RWPE2 (cell line): ENCODE data around the gene SLC6A9.

Experiments
- ATAC-seq: fragments of 200-7000 bp; cut with Tn5 transposase; 3 replicates; pipeline ENCODE4 v1.9.1; 2021; ENCODE audit warnings: low read depth
- DNase-seq: peaks from one replicate; pipeline ENCODE4 v3.0.0-alpha.2; 2020; ENCODE audit warnings: low spot score
- H3K27ac ChIP-seq: fragments of 450-650 bp; 2 replicates; pipeline ENCODE4 v1.5.1; 2017; ENCODE audit warnings: mild to moderate bottlenecking; ENCODE audit not compliant: poor library complexity, severe bottlenecking
- H3K27me3 ChIP-seq: fragments of 250-450 bp; sonication (Bioruptor Pico); 2 replicates; pipeline ENCODE4 v1.5.1; 2021; ENCODE audit warnings: mild to moderate bottlenecking, moderate library complexity; ENCODE audit not compliant: insufficient read depth, poor library complexity, severe bottlenecking
- H3K36me3 ChIP-seq: fragments of 250-450 bp; sonication (Bioruptor Pico); 2 replicates; pipeline ENCODE4 v1.5.1; 2020; ENCODE audit warnings: low read depth, mild to moderate bottlenecking, moderate library complexity
- H3K4me1 ChIP-seq: fragments of 250-450 bp; sonication (Bioruptor Pico); 2 replicates; pipeline ENCODE4 v1.5.1; 2021; ENCODE audit warnings: mild to moderate bottlenecking, moderate library complexity; ENCODE audit not compliant: insufficient read depth, poor library complexity, severe bottlenecking
- H3K4me3 ChIP-seq: fragments of 250-450 bp; sonication (Bioruptor Pico); 2 replicates; pipeline ENCODE4 v1.5.1; 2021; ENCODE audit warnings: mild to moderate bottlenecking, moderate library complexity; ENCODE audit not compliant: severe bottlenecking
- H3K9me3 ChIP-seq: fragments of 250-450 bp; sonication (Bioruptor Pico); 2 replicates; pipeline ENCODE4 v1.5.1; 2021; ENCODE audit warnings: mild to moderate bottlenecking, moderate library complexity; ENCODE audit not compliant: severe bottlenecking
- TF ChIP-seq, protein P1 (sequence below): fragments of 450-650 bp; IDR thresholded peaks from one replicate; pipeline ENCODE4 v1.5.1; 2017; ENCODE audit warnings: mild to moderate bottlenecking, moderate library complexity; ENCODE audit not compliant: poor library complexity, severe bottlenecking

SLC6A9 gene

DNA sequence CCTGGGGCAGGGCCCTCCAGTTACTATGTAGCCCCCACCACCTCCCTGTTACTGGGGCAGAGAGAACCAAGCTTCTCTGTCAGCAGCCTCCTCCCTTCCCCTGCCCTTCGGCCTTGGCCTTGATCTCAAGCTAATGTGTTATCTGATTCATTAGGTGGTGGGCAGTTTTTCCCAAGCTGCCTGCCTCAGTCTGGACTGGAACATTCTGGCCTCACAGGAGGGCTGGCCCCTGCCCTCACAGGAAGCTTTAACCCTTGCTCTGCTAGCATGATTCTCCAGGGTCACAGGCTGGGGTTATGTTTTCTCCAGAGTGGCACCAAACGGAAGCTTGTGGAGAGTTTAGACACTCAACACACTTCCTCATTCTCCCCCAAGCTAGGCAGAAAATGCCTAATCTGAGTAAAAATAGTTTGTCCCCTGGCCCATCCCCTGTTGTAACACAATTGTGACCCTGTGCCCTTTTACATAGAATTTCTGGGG, 37.2 kb upstream of the SLC6A9 start:
- H3K4me3 ChIP-seq = no peak overlapping the region
- H3K9me3 ChIP-seq = no peaks in the 10 kb centered on the region
- no peak for DNase-seq
- H3K4me1 ChIP-seq = no peaks in the 10 kb centered on the region
- no peak for ATAC-seq
- H3K36me3 ChIP-seq = no peaks in the 10 kb centered on the region
- H3K27me3 ChIP-seq = no peaks in the 10 kb centered on the region
- TF ChIP-seq, protein P1, sequence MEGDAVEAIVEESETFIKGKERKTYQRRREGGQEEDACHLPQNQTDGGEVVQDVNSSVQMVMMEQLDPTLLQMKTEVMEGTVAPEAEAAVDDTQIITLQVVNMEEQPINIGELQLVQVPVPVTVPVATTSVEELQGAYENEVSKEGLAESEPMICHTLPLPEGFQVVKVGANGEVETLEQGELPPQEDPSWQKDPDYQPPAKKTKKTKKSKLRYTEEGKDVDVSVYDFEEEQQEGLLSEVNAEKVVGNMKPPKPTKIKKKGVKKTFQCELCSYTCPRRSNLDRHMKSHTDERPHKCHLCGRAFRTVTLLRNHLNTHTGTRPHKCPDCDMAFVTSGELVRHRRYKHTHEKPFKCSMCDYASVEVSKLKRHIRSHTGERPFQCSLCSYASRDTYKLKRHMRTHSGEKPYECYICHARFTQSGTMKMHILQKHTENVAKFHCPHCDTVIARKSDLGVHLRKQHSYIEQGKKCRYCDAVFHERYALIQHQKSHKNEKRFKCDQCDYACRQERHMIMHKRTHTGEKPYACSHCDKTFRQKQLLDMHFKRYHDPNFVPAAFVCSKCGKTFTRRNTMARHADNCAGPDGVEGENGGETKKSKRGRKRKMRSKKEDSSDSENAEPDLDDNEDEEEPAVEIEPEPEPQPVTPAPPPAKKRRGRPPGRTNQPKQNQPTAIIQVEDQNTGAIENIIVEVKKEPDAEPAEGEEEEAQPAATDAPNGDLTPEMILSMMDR = no peak
- H3K27ac ChIP-seq = no peak overlapping the region

DNA sequence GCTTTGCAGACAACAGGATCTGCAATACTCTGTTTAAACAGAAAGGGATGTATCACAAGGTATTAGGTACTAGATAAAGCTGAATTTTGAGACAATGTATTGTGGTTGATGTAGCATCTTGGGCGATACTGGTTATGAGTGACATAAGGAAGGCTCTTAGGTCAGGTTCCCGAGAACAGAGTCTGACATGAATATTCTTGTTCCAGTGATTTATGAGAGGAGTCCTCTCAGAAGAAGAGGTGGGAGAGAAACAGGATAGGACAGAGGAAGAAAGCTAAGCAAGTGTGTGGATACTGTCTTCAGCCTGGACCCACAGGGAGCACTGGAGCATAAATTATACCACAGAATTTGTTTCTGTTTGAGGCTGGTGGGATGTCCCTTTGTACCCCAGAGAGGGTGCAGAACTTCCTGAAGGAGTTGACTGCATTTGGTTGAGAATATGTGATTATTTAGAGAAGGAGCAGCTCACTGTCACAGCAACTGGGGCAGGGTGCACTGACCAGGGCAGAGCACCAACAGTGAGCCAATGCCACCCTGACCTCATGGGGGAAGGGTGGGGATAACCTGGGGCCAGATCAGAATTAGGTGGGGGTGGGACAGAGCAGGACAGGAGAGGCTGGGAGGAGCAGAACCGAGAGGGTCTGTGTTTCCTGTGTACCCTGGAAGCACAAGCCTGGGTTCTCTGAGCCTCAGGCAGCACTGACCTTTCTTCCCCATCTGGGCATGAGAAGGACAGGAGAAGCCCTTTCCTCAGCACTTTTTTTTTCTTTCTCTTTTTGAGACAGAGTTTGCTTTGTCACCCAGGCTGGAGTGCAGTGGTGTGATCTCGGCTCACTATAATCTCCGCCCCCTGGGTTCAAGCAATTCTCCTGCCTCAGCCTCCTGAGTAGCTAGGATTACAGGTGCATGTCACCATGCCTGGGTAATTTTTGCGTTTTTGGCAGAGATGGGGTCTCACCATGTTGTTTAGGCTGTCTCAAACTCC, 36.3 kb upstream of the SLC6A9 start:
- DNase-seq (no peak), ATAC-seq (no peak)
- no peaks in the 10 kb centered on the region for H3K4me1 ChIP-seq
- H3K9me3 ChIP-seq = no peaks in the 10 kb centered on the region
- H3K27me3 ChIP-seq = no peaks in the 10 kb centered on the region
- TF ChIP-seq, protein P1 = no peak
- H3K4me3 ChIP-seq = no peak overlapping the region
- no peak overlapping the region for H3K27ac ChIP-seq
- no peaks in the 10 kb centered on the region for H3K36me3 ChIP-seq

DNA sequence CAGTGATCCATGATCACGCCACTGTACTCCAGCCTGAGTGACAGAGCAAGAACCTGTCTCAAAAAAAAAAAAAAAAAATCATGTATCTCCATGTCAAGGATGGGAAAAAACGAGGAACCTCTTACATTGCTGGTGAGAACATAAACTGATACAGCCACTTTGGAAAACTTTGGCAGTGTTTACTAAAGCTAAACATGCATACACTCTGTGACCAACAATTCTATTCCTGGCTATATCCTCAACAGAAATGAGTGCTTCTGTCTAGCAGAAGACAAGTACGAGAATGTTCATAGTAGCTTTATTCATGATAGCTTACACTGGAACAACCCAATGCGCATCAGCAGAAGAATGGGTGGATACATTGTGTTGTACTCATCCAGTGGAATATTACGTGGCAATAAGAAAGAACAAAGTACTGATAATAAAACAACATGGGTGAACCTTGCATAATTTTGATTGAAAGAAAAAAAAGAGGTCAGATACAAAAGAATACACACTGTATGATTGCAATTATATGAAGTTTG, 31.5 kb upstream of the SLC6A9 start:
- ATAC-seq = no peak
- TF ChIP-seq, protein P1 = no peak
- no peak overlapping the region for H3K4me3 ChIP-seq

DNA sequence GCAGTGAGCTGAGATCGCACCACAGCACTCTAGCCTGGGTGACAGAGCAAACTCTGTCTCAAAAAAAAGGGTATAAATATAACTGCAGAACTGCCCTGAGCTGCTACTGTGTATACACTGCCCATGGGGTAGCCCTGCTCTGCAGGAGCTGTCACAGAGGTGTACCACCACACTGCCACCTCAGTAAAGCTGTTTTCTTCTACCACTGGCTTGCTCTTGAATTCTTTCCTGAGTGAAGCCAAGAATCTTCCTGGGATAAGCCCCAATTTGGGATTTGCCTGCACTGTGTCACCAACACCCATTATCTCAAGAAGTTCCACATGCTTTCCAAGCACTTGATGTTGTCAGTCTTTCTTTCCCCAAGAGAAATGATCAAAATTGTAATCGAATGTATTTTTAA, 30.6 kb upstream of the SLC6A9 start:
- Histone ChIP-seq H3K27me3 (no peaks in the 10 kb centered on the region), H3K9me3 (no peaks in the 10 kb centered on the region), H3K36me3 (no peaks in the 10 kb centered on the region), H3K4me1 (peaks cover 23% of the 10 kb centered on the region), H3K4me3 (no peak overlapping the region), H3K27ac (no peak overlapping the region)
- ATAC-seq (no peak), DNase-seq (no peak)
- TF ChIP-seq, protein P1 = no peak

More for the DNA sequence above, 31.5 kb upstream of the SLC6A9 start:
- DNase-seq = no peak
- Histone ChIP-seq H3K36me3 (no peaks in the 10 kb centered on the region), H3K27me3 (no peaks in the 10 kb centered on the region), H3K27ac (no peak overlapping the region), H3K9me3 (no peaks in the 10 kb centered on the region), H3K4me1 (peaks cover 23% of the 10 kb centered on the region)
